Measurements from ENCODE around the gene DGKI.

DNA sequence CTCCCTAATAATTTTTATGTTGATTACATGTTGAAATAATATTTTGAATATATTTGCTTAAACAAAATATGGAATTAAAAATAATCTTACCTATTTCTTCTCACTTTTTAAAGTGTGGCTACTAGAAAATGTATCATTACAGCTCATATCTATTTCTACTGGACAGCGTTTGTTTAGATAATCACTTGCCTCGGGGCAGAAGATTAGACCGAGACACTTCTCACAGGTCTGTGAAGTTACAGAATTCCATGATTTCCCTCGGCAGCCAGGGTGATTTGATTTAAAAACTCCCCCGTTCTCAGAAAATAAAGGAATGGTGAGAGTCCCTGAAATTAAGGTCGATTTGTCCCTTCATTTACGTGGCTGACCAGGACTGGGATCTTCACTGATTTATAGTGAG, 162.5 kb downstream of the DGKI start:
- no peak for TF ChIP-seq ZNF384 (IDR thresholded peaks at IDR 0.05)
- TF ChIP-seq FOXM1 (IDR thresholded peaks at IDR 0.05; ENCODE audit: borderline replicate concordance) = no peak
- no peak for TF ChIP-seq TARDBP (IDR thresholded peaks at IDR 0.05)
- TF ChIP-seq PKNOX1 (IDR thresholded peaks at IDR 0.05) = no peak
- no peak for TF ChIP-seq CTBP1 (IDR thresholded peaks at IDR 0.05; ENCODE audit: borderline replicate concordance)
- no peak for TF ChIP-seq FOXK2 (IDR thresholded peaks at IDR 0.05)
- TF ChIP-seq SUZ12 (IDR thresholded peaks at IDR 0.05) = no peak
- TF ChIP-seq SP1 (IDR thresholded peaks at IDR 0.05) = no peak
- no peak for TF ChIP-seq BHLHE40 (IDR thresholded peaks at IDR 0.05; ENCODE audit: borderline replicate concordance)
